Measurements from ENCODE around the gene PIP4K2A. TPM values are rescaled to one million over a fixed set of nuclear protein-coding genes. Genes with fewer than 3 reads are reported as not detected.
A peak's percentile ranks its signal among the peaks of the same experiment; 100 is the strongest.

Gene PIP4K2A
- total RNA-seq, 4 donors from 2014 or later, result 2.6 to 14.9 (median 12.4) TPM

DNA sequence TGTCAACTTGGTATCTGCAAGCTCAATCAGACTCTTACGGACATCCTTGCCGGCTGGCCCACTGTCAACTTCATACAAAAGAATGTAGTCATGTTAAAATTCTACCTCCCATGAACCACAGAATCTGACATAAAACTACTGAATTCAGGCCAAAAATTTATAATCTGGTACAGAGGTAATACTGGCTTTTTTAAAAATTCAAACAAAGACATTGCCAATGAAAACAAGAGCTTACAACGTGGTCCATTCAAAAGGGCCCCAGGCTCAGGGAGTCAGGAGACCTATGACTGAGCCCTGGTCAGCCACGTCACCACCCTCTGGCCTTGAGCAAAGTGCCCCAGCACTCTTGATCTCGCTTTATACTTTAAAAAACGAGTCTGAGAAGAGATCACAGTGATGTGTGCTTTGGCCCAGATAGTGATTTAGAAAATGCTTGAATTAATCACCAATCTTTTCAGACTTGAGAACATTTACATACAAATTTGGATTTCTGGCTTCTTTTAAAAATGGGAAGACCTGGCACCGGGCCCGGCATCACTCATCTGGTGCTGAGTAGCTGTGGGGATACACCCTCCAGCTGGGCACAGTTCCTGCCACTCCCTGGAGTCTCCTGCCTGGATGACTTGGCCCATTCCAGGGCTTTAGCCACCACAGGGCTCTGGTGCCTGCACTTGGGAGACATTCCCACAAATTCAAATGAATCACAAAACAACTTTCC is 94.1 kb downstream of the PIP4K2A start:
- in situ Hi-C loops (cut with MboI; ENCODE audit: low pct_ligation_motif_present in 1 of 4, low pct_unique_long_range_greater_than_20kb in 1 of 4, low sequenced_read_pairs in 3 of 4) (no loop called here), intact Hi-C loops (cut with DNase I; ENCODE audit: low total_unique reads) (no loop called here)
- Histone ChIP-seq H3K27me3 (no peaks in the 10 kb centered on the region), H3K27ac (peak overlapping the region; percentile 6 to 17 (median 13)), H3K9me3 (no peaks in the 10 kb centered on the region), H3K36me3 (no peaks in the 10 kb centered on the region), H3K4me3 (no peak overlapping the region), H3K4me1 (peaks cover 9 to 37% (median 18%) of the 10 kb centered on the region in 4 donors)
- WGBS, 2 donors (ENCODE audit: low coverage in 1 of 2), result 50 to 53% methylated on average over 6 to 8 of the region's 8 CpGs
- TF ChIP-seq POLR2A (IDR thresholded peaks at IDR 0.05) (no peak), EP300 (IDR thresholded peaks at IDR 0.05; ENCODE audit: low read depth) (no peak), POLR2AphosphoS5 (IDR thresholded peaks at IDR 0.05) (no peak)
- TF ChIP-seq, protein P1, sequence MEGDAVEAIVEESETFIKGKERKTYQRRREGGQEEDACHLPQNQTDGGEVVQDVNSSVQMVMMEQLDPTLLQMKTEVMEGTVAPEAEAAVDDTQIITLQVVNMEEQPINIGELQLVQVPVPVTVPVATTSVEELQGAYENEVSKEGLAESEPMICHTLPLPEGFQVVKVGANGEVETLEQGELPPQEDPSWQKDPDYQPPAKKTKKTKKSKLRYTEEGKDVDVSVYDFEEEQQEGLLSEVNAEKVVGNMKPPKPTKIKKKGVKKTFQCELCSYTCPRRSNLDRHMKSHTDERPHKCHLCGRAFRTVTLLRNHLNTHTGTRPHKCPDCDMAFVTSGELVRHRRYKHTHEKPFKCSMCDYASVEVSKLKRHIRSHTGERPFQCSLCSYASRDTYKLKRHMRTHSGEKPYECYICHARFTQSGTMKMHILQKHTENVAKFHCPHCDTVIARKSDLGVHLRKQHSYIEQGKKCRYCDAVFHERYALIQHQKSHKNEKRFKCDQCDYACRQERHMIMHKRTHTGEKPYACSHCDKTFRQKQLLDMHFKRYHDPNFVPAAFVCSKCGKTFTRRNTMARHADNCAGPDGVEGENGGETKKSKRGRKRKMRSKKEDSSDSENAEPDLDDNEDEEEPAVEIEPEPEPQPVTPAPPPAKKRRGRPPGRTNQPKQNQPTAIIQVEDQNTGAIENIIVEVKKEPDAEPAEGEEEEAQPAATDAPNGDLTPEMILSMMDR (IDR thresholded peaks at IDR 0.05), result no peak
- peak; percentile 26 for DNase-seq

DNA sequence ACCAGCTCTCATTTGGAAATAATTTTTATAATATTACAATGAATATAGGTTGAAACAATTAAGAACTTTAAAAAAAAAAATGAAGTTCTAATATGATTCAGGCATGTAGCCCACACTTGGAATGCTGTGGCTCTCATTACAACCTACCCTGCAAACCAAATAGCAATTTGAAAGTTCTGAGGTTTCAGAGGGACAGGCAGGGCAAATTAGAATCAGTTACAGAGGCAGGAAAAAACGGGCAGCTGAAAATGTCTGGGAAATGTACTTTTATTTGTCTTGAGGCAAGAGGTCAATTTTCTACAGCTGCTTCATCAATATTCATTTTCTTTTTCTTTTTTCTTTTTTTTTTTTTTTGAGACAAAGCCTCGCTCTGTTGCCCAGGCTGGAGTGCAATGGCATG is 95.3 kb downstream of the PIP4K2A start:
- Histone ChIP-seq H3K4me1 (peaks cover 6 to 40% (median 14%) of the 10 kb centered on the region in 4 donors), H3K27me3 (no peaks in the 10 kb centered on the region), H3K36me3 (no peaks in the 10 kb centered on the region), H3K27ac (no peak overlapping the region), H3K4me3 (no peak overlapping the region), H3K9me3 (no peaks in the 10 kb centered on the region)
- DNase-seq, result no peak
- in situ Hi-C loops (cut with MboI; ENCODE audit: low pct_ligation_motif_present in 1 of 4, low pct_unique_long_range_greater_than_20kb in 1 of 4, low sequenced_read_pairs in 3 of 4), result no loop called here
- 72% methylated on average over 2 of the region's 2 CpGs; no CpG with 5 or more reads in 1 of the 2 donors for WGBS, 2 donors (ENCODE audit: low coverage in 1 of 2)
- TF ChIP-seq POLR2A (IDR thresholded peaks at IDR 0.05), result no peak
- TF ChIP-seq, protein P1 (IDR thresholded peaks at IDR 0.05), result no peak
- no peak for TF ChIP-seq EP300 (IDR thresholded peaks at IDR 0.05; ENCODE audit: low read depth)
- TF ChIP-seq POLR2AphosphoS5 (IDR thresholded peaks at IDR 0.05), result no peak
- intact Hi-C loops (cut with DNase I; ENCODE audit: low total_unique reads), result no loop called here

DNA sequence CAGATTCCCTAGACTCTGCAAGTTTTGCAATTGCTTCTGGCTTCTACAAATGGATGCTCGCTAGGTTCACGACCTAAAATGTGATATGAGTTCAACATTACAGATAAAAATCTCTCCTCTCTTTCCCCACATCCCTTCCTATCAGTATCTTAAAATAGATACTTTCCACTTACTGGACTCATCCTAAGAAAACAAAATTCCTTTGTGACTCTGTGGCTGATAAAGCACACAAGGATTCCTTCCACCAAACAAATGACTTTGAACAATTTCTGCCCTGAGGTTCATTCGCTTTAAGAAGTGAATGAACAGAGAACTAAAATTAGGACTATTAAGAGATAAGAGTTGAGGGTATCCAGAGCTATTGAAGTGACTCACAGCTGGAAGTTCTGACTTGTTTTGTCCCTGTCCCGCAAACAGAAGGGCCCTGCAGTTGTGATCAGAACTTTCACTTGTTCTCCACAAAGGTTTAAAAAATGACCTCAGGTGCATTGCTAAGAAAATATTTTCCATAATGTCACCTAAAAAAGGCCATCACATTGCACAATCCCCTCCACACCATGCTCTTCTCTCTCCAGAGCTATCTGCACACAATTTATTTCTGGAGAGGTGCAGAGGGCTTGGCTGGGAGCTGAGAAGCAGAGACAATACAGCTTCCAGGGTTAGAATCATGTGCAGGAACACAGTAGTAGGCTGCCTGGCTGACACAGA is 96.1 kb downstream of the PIP4K2A start:
- in situ Hi-C loops (cut with MboI; ENCODE audit: low pct_ligation_motif_present in 1 of 4, low pct_unique_long_range_greater_than_20kb in 1 of 4, low sequenced_read_pairs in 3 of 4), result no loop called here
- Histone ChIP-seq H3K36me3 (no peaks in the 10 kb centered on the region), H3K9me3 (no peaks in the 10 kb centered on the region), H3K27me3 (no peaks in the 10 kb centered on the region), H3K27ac (peak overlapping the region in 1 of 4 donors; percentile 38), H3K4me3 (no peak overlapping the region), H3K4me1 (peaks cover 4 to 34% (median 10%) of the 10 kb centered on the region in 4 donors)
- DNase-seq, result no peak
- TF ChIP-seq POLR2AphosphoS5 (IDR thresholded peaks at IDR 0.05), result no peak
- no peak for TF ChIP-seq POLR2A (IDR thresholded peaks at IDR 0.05)
- TF ChIP-seq EP300 (IDR thresholded peaks at IDR 0.05; ENCODE audit: low read depth), result no peak
- WGBS, 2 donors (ENCODE audit: low coverage in 1 of 2), result 63 to 72% methylated on average over 3 to 4 of the region's 4 CpGs
- intact Hi-C loops (cut with DNase I; ENCODE audit: low total_unique reads), result no loop called here

DNA sequence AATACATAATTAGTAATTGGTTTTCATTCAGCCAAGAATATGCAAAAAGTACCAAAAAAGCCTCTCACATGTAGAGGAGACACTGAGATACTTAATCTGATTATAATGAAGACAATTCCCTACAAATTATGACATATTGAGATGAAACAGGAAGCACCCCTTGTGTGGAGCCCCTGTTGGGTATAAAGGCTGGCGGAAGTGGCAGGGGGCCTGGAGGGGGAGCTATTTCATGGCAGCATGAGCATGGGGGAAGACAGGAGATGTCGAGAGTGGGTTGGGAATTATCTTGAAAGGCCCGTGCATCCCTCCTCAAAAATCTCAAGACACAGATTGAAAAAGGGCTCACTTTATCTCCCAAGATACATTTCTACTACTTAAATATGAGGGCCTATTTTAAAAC is 96.9 kb downstream of the PIP4K2A start:
- H3K4me1 ChIP-seq, result peaks cover 4 to 31% (median 10%) of the 10 kb centered on the region in 4 donors
- in situ Hi-C loops (cut with MboI; ENCODE audit: low pct_ligation_motif_present in 1 of 4, low pct_unique_long_range_greater_than_20kb in 1 of 4, low sequenced_read_pairs in 3 of 4), result no loop called here
- H3K4me3 ChIP-seq, result no peak overlapping the region
- no peaks in the 10 kb centered on the region for H3K27me3 ChIP-seq
- peak overlapping the region in 2 of 4 donors; percentile 16 to 38 for H3K27ac ChIP-seq
- 83 to 86% methylated on average over 1 to 3 of the region's 3 CpGs for WGBS, 2 donors (ENCODE audit: low coverage in 1 of 2)
- H3K36me3 ChIP-seq, result no peaks in the 10 kb centered on the region
- no peaks in the 10 kb centered on the region for H3K9me3 ChIP-seq
- DNase-seq, result no peak
- TF ChIP-seq, protein P1 (IDR thresholded peaks at IDR 0.05), result no peak
- TF ChIP-seq POLR2AphosphoS5 (IDR thresholded peaks at IDR 0.05), result no peak
- TF ChIP-seq EP300 (IDR thresholded peaks at IDR 0.05; ENCODE audit: low read depth), result no peak
- no peak for TF ChIP-seq POLR2A (IDR thresholded peaks at IDR 0.05)
- intact Hi-C loops (cut with DNase I; ENCODE audit: low total_unique reads), result no loop called here
